ENCODE results near the gene GRN. TPM values are rescaled to one million over a fixed set of nuclear protein-coding genes. Genes with fewer than 3 reads are reported as not detected.

The GRN gene
- total and polyA plus RNA-seq, 2 of the 13 experiments (the other 11 are each of a cell fraction or from before 2014, with no cell fraction given) = 86.6 to 143 TPM

GRCh38 chr17:44345454-44346026, 438 bp downstream of the GRN start (continued):
- TF ChIP-seq ZNF691 (CRISPR knock-in tag; IDR thresholded peaks at IDR 0.05; ENCODE audit: borderline replicate concordance, low read depth) (no peak), SRY (CRISPR knock-in tag; IDR thresholded peaks at IDR 0.05) (no peak), ZNF746 (CRISPR knock-in tag; IDR thresholded peaks at IDR 0.05) (no peak), HNF1A (IDR thresholded peaks at IDR 0.05; ENCODE audit: low read depth) (no peak), HNF1A (CRISPR knock-in tag; IDR thresholded peaks at IDR 0.05; ENCODE audit: borderline replicate concordance) (no peak), CENPX (CRISPR knock-in tag; IDR thresholded peaks at IDR 0.05) (no peak), ZNF207 (IDR thresholded peaks at IDR 0.05; ENCODE audit: borderline replicate concordance) (no peak), SP140L (CRISPR knock-in tag; IDR thresholded peaks at IDR 0.05; ENCODE audit: borderline replicate concordance) (no peak), MTERF4 (CRISPR knock-in tag; IDR thresholded peaks at IDR 0.05) (peak; percentile 95), ZBTB2 (CRISPR knock-in tag; IDR thresholded peaks at IDR 0.05; ENCODE audit: low read depth) (no peak), TAF1 (CRISPR knock-in tag; IDR thresholded peaks at IDR 0.05) (peak; percentile 27), XBP1 (CRISPR knock-in tag; IDR thresholded peaks at IDR 0.05) (no peak), ZFP91 (CRISPR knock-in tag; IDR thresholded peaks at IDR 0.05; ENCODE audit: borderline replicate concordance) (peak; percentile 46; the same call in 1 of the 2 replicates), ZNF382 (CRISPR knock-in tag; IDR thresholded peaks at IDR 0.05; ENCODE audit: borderline replicate concordance) (no peak), SRSF4 (IDR thresholded peaks at IDR 0.05; ENCODE audit: low read depth, low read length, poor library complexity, severe bottlenecking) (no peak), TGIF2 (CRISPR knock-in tag; IDR thresholded peaks at IDR 0.05) (peak; percentile 55; the same call in 1 of the 2 replicates), SAP130 (CRISPR knock-in tag; IDR thresholded peaks at IDR 0.05; ENCODE audit: low read depth) (no peak), TFE3 (CRISPR knock-in tag; IDR thresholded peaks at IDR 0.05) (no peak)
